Measurements from ENCODE around the gene ENDOU.
"Not testable (repeated sequence)": the region's sequence is repeated elsewhere in the genome, so short reads cannot be mapped to it uniquely, and the experiment has no call there.

ENDOU gene

GRCh38 chr12:47672068-47672467 is 53.2 kb downstream of the ENDOU start:
- FAIRE-seq = no peak

DNA sequence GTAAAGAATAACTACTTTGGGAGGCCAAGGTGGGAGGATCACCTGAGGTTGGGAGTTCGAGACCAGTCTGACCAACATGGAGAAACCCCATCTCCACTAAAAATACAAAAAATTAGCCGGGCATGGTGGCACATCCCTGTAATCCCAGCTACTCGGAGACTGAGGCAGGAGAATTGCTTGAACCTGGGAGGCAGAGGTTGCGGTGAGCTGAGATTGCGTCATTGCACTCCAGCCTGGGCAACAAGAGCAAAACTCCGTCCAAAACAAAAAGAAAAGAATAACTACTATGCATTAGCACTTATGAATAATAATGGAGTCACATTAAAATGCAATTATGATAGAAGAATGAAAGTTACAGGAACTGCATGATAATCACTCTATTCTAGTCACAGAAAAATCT is 57.4 kb downstream of the ENDOU start:
- not testable (repeated sequence) for FAIRE-seq
